Left lung (tissue), 10 donors: ENCODE results near the gene MAP2K4. TPM values are rescaled to one million over a fixed set of nuclear protein-coding genes. Genes with fewer than 3 reads are reported as not detected.

Source experiments
- ATAC-seq: fragments of 200-7000 bp; cut with Tn5 transposase; one replicate; pipeline ENCODE4 v1.9.1; 2020; ENCODE audit warnings: moderate library complexity
- DNase-seq, 4 donors: peaks; one replicate each; pipeline ENCODE4 v3.0.0-alpha.2; 2013 to 2020
- H3K27ac ChIP-seq, 2 donors: fragments of 200-600 bp; sonication (generic) in 1 of 2; one replicate each; pipeline versions ENCODE4 v1.5.0 to v1.8.0; 2020 to 2021
- H3K27me3 ChIP-seq, 2 donors: fragments of 200-600 bp; sonication (generic) in 1 of 2; one replicate each; pipeline versions ENCODE4 v1.5.0 to v1.8.0; 2020 to 2021
- H3K36me3 ChIP-seq, 2 donors: fragments of 200-600 bp; sonication (generic) in 1 of 2; one replicate each; pipeline versions ENCODE4 v1.5.0 to v1.8.0; 2020 to 2021
- H3K4me1 ChIP-seq, 2 donors: fragments of 200-600 bp; one replicate each; pipeline ENCODE4 v1.8.0; 2021
- H3K4me3 ChIP-seq, 2 donors: fragments of 200-600 bp; sonication (generic) in 1 of 2; one replicate each; pipeline versions ENCODE4 v1.5.0 to v1.8.0; 2020 to 2021; ENCODE audit warnings: mild to moderate bottlenecking in 1 of 2
- H3K9me3 ChIP-seq, 2 donors: fragments of 200-600 bp; sonication (generic) in 1 of 2; one replicate each; pipeline versions ENCODE4 v1.5.0 to v1.8.0; 2020 to 2021
- intact Hi-C, 2 donors: fragments of 100-400 bp; cut with DNase I; formaldehyde crosslinking; loops; one replicate each; pipeline versions ENCODE4 v1.11.2 to v1.14.2; 2022
- polyA plus RNA-seq, 6 donors: library from polyadenylated mRNA; unstranded; fragments of 120-200 nt; gene quantifications; one replicate each; pipeline ENCODE4 v1.2.1, GENCODE V29; 2013; ENCODE audit not compliant: insufficient read length in 6 of 6
- total RNA-seq, 2 donors: library from RNA; stranded (reverse); fragmentation: NEBNext Ultra II Directional; extraction: Animal tissue kit (Norgen Biotek cat#: 25700); gene quantifications; one replicate each; pipeline ENCODE4 v1.2.1, GENCODE V29; 2021
- TF ChIP-seq, protein P1 (sequence below), 2 donors: fragments of 200-600 bp; sonication (generic) in 1 of 2; IDR thresholded peaks; one replicate each; pipeline versions ENCODE4 v1.5.0 to v1.8.0; 2021; ENCODE audit warnings: antibody characterized with exemption in 2 of 2
- donor health status: DM: no; HTN: yes; CAD: no.
- donor health status: DM: no; HTN: no; CAD: no.

The MAP2K4 gene
- total and polyA plus RNA-seq, 8 donors: 29.4 to 36.7 (median 34.1) TPM

DNA sequence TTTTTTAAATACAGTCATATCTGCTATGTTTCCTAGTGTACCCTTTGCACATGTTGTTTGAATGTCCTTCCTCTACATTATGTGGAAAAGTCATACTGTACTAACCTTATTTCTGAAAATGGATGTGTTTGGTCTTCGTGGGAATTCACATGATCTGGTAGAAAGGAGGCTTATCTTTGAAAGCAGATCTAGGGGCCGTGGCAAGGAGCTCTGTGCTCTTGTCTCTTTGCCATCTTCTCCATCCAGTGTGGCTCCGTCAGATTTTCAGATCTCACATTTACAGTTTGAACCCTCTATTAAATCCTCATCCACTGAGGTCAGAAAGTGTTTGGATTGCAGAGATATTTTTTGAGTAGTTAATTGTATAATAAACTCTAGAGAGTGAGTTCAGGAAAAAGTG, 32.9 kb downstream of the MAP2K4 start:
- peaks cover 0 to 13% of the 10 kb centered on the region in 2 donors for H3K4me1 ChIP-seq
- H3K36me3 ChIP-seq: no peaks in the 10 kb centered on the region
- no peaks in the 10 kb centered on the region for H3K27me3 ChIP-seq
- H3K9me3 ChIP-seq: no peaks in the 10 kb centered on the region
- no peak overlapping the region for H3K4me3 ChIP-seq
- intact Hi-C loops: no loop called here
- DNase-seq (no peak), ATAC-seq (no peak)
- TF ChIP-seq, protein P1, sequence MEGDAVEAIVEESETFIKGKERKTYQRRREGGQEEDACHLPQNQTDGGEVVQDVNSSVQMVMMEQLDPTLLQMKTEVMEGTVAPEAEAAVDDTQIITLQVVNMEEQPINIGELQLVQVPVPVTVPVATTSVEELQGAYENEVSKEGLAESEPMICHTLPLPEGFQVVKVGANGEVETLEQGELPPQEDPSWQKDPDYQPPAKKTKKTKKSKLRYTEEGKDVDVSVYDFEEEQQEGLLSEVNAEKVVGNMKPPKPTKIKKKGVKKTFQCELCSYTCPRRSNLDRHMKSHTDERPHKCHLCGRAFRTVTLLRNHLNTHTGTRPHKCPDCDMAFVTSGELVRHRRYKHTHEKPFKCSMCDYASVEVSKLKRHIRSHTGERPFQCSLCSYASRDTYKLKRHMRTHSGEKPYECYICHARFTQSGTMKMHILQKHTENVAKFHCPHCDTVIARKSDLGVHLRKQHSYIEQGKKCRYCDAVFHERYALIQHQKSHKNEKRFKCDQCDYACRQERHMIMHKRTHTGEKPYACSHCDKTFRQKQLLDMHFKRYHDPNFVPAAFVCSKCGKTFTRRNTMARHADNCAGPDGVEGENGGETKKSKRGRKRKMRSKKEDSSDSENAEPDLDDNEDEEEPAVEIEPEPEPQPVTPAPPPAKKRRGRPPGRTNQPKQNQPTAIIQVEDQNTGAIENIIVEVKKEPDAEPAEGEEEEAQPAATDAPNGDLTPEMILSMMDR (IDR thresholded peaks at IDR 0.05): no peak
- H3K27ac ChIP-seq: no peak overlapping the region

DNA sequence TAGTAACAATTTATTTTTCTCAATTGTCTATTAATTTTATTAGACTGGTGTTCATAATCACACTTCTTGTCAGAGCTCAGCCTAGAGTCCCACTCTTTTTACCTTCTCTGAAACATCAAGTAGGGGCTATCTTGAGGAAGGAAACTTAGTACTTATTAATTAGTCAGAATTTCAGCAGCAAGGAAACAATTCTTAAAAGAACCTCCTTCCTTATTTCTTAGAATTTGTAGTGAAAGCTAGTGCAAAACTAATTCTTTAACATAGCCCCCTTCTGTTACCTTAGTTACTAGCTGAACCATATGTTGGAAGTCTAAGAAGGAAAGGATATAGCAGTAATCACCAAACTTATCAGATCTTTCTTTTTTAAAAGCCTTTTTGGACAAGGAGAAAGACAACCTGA, 35.2 kb downstream of the MAP2K4 start:
- ATAC-seq (no peak), DNase-seq (no peak)
- intact Hi-C loops: no loop called here
- Histone ChIP-seq H3K9me3 (no peaks in the 10 kb centered on the region), H3K36me3 (no peaks in the 10 kb centered on the region), H3K27me3 (no peaks in the 10 kb centered on the region), H3K27ac (no peak overlapping the region), H3K4me3 (no peak overlapping the region), H3K4me1 (peaks cover 0 to 8% of the 10 kb centered on the region in 2 donors)
- TF ChIP-seq, protein P1 (IDR thresholded peaks at IDR 0.05): no peak

DNA sequence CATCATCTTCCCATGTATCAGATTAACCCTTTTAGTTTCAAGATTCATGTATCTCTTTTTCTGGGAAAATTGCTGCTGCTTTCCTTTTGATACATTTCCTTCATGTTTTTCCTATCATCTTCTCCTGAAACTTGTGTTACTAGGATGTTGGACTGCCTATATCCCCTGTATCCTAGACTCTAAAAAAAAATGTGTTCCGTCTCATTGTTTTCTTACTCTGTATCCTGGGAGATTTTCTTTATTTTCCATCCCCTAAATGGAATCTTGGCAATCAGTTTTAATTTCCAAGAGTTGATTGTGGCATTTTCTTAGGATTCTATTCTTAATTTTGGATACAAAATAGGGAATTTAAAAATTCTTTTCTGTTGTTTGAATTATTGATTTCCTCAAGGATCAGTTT, 36.8 kb downstream of the MAP2K4 start:
- no peaks in the 10 kb centered on the region for H3K27me3 ChIP-seq
- no peak for DNase-seq
- intact Hi-C loops: no loop called here
- no peaks in the 10 kb centered on the region for H3K9me3 ChIP-seq
- no peak overlapping the region for H3K4me3 ChIP-seq
- no peak for ATAC-seq
- TF ChIP-seq, protein P1 (IDR thresholded peaks at IDR 0.05): no peak
- H3K36me3 ChIP-seq: no peaks in the 10 kb centered on the region
- peaks cover 0 to 6% of the 10 kb centered on the region in 2 donors for H3K4me1 ChIP-seq
- no peak overlapping the region for H3K27ac ChIP-seq

DNA sequence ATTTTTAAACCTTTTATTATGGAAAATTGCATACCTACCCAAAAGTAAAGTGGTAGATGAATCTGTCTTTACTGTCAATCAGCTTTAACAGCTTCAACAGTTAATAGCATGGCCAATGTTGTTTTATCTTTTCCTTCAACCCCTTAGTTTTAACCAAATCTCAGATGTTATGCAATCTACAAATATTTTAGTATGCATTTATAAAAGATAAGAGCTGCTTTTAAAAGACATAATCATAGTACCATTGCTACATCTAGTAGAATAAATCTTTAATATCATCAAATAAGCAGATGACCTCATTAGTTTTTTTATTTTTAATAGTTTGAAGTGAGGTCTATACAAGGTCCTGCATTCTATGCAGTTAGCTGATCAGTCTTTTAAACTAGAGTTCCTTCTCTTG, 37.9 kb downstream of the MAP2K4 start:
- TF ChIP-seq, protein P1 (IDR thresholded peaks at IDR 0.05): no peak
- Histone ChIP-seq H3K4me1 (peaks cover 0 to 6% of the 10 kb centered on the region in 2 donors), H3K36me3 (no peaks in the 10 kb centered on the region), H3K27ac (no peak overlapping the region), H3K4me3 (no peak overlapping the region), H3K9me3 (no peaks in the 10 kb centered on the region), H3K27me3 (no peaks in the 10 kb centered on the region)
- DNase-seq (no peak), ATAC-seq (no peak)
- intact Hi-C loops: no loop called here

DNA sequence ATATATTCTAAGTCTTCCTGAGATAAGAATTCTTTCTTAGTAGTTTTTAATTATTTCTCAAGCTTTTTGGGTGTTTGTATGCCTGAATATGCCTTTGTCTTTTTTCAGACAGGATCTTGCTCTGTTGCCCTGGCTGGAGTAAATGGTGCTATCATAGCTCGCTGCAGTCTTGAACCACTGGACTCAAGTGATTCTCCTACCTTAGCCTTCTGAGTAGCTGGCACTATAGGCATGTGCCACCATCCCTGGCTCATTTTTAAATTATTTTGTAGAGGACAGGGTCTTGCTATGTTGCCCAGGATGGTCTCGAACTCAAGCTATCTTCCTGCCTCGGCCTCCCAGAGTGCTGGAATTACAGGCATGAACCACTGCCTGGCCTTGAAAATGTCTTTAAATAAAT, 41.6 kb downstream of the MAP2K4 start:
- H3K9me3 ChIP-seq: no peaks in the 10 kb centered on the region
- ATAC-seq: no peak

More for the DNA sequence above, 41.6 kb downstream of the MAP2K4 start:
- TF ChIP-seq, protein P1 (IDR thresholded peaks at IDR 0.05): no peak
- Histone ChIP-seq H3K4me1 (no peaks in the 10 kb centered on the region), H3K4me3 (no peak overlapping the region), H3K27me3 (no peaks in the 10 kb centered on the region), H3K36me3 (peaks cover 0 to 19% of the 10 kb centered on the region in 2 donors), H3K27ac (no peak overlapping the region)
- intact Hi-C loops: no loop called here
- no peak for DNase-seq
